Stomach (tissue), 9 donors: Measurements from ENCODE around the gene CD59. TPM values are rescaled to one million over a fixed set of nuclear protein-coding genes. Genes with fewer than 3 reads are reported as not detected.
"Not testable (repeated sequence)": the region's sequence is repeated elsewhere in the genome, so short reads cannot be mapped to it uniquely, and the experiment has no call there.

Source experiments
- DNase-seq, 2 donors: peaks; one replicate each; pipeline versions ENCODE4 v3.0.0 to v3.0.0-alpha.2; 2013 to 2019
- H3K27ac ChIP-seq, 5 donors: fragments of 200-600 bp in 4 of 5; sonication (generic) in 4 of 5; one replicate each; pipeline ENCODE4 v1.5.1; 2013 to 2019; ENCODE audit warnings: mild to moderate bottlenecking in 1 of 5, moderate library complexity in 1 of 5
- H3K27me3 ChIP-seq, 3 donors: fragments of 200-600 bp; sonication (generic); one replicate each; pipeline ENCODE4 v1.5.1; 2017 to 2019; ENCODE audit warnings: mixed run types in 1 of 3
- H3K36me3 ChIP-seq, 4 donors: fragments of 200-600 bp; sonication (generic); 1 replicate in 3 of 4; 2 replicates in 1 of 4; pipeline ENCODE4 v1.5.1; 2016 to 2019
- H3K4me1 ChIP-seq, 4 donors: fragments of 200-600 bp; sonication (generic); one replicate each; pipeline ENCODE4 v1.5.1; 2016 to 2019
- H3K4me3 ChIP-seq, 4 donors: fragments of 200-600 bp; sonication (generic) in 3 of 4; one replicate each; pipeline ENCODE4 v1.5.1; 2016 to 2019; ENCODE audit warnings: mild to moderate bottlenecking in 1 of 4
- H3K9me3 ChIP-seq, 4 donors: fragments of 200-600 bp; sonication (generic); one replicate each; pipeline ENCODE4 v1.5.1; 2016 to 2019
- CTCF ChIP-seq, 7 experiments: fragments of 450-650 bp in 4 of 7; fragments of 200-600 bp in 3 of 7; sonication (generic) in 3 of 7; IDR thresholded peaks; one replicate each; pipeline ENCODE4 v1.5.1; 2016 to 2019; ENCODE audit warnings: antibody characterized with exemption in 7 of 7, control low read depth in 2 of 7, mild to moderate bottlenecking in 1 of 7
- EP300 ChIP-seq: sonication (generic); formaldehyde crosslinking; IDR thresholded peaks from one replicate; pipeline ENCODE4 v1.6.1; 2017; ENCODE audit warnings: antibody characterized with exemption
- POLR2A ChIP-seq, 4 donors: fragments of 450-650 bp; IDR thresholded peaks; one replicate each; pipeline ENCODE4 v1.6.1; 2016; ENCODE audit warnings: antibody characterized with exemption in 4 of 4, control low read depth in 2 of 4, mild to moderate bottlenecking in 1 of 4, moderate library complexity in 1 of 4
- POLR2AphosphoS5 ChIP-seq, 3 donors: sonication (generic); formaldehyde crosslinking; IDR thresholded peaks; one replicate each; pipeline ENCODE4 v1.6.1; 2016; ENCODE audit warnings: antibody characterized with exemption in 3 of 3
- WGBS, 5 donors: extraction: QIAGEN DNeasy Blood & Tissue Kit in 3 of 5; methylation state at CpG; one replicate each; pipeline versions ENCODE4 v1.1.5 to v1.1.7; 2013 to 2018; 5-methylcytosine and 5-hydroxymethylcytosine counted together
- intact Hi-C: fragments of 100-400 bp; cut with DNase I; formaldehyde crosslinking; loops from one replicate; pipeline ENCODE4 v1.15.1; 2023; ENCODE audit warnings: low total_unique reads
- polyA plus RNA-seq, 3 donors: library from polyadenylated mRNA; stranded (reverse); fragments of 200-250 nt; gene quantifications; one replicate each; pipeline ENCODE4 v1.2.3, GENCODE V29; 2013
- total RNA-seq, 5 donors: library from RNA; depleted of rRNA; stranded (reverse); fragments of >200 nt; gene quantifications; one replicate each; pipeline versions ENCODE4 v1.1.0 to v1.2.3, GENCODE V29; 2014 to 2016
- donor health status: healthy with polysubstance abuse.
- donor health status: Bipolar disorder and iron deficiency.
- donor health status: healthy.

The CD59 gene
- total and polyA plus RNA-seq, 8 donors = 6.4 to 225 (median 138) TPM

GRCh38 chr11:33684003-33684706 lies 52.1 kb downstream of the CD59 start:
- Histone ChIP-seq H3K36me3 (no peaks in the 10 kb centered on the region), H3K27ac (no peak overlapping the region), H3K27me3 (peaks cover 0 to 10% (median 0%) of the 10 kb centered on the region in 3 donors), H3K4me3 (no peak overlapping the region), H3K4me1 (peaks cover 0 to 7% (median 0%) of the 10 kb centered on the region in 4 donors), H3K9me3 (peaks cover 0 to 6% (median 4%) of the 10 kb centered on the region in 4 donors)
- TF ChIP-seq POLR2AphosphoS5 (IDR thresholded peaks at IDR 0.05) (no peak), EP300 (no peak), POLR2A (IDR thresholded peaks at IDR 0.05) (no peak), CTCF (IDR thresholded peaks at IDR 0.05) (no peak)
- WGBS, 5 donors = 64 to 69% (median 69%) methylated on average over 5 of the region's 5 CpGs
- intact Hi-C loops = loop anchor here (10.0 kb wide), 2 partner anchors 139 to 319 kb away; no protein-coding TSS in a partner anchor
- DNase-seq = no peak

GRCh38 chr11:33682446-33682845 lies 53.8 kb downstream of the CD59 start:
- H3K9me3 ChIP-seq = peaks cover 0 to 10% (median 5%) of the 10 kb centered on the region in 4 donors
- H3K4me1 ChIP-seq = no peaks in the 10 kb centered on the region
- peak in 1 of 2 donors; percentile 25 for DNase-seq
- 73 to 86% (median 83%) methylated on average over 4 of the region's 4 CpGs for WGBS, 5 donors
- TF ChIP-seq CTCF (IDR thresholded peaks at IDR 0.05) (no peak), POLR2A (IDR thresholded peaks at IDR 0.05) (no peak), EP300 (no peak)
- no peak overlapping the region for H3K27ac ChIP-seq
- H3K27me3 ChIP-seq = peaks cover 0 to 10% (median 0%) of the 10 kb centered on the region in 3 donors
- H3K4me3 ChIP-seq = no peak overlapping the region
- intact Hi-C loops = loop anchor here (10.0 kb wide), 2 partner anchors 138 to 318 kb away; no protein-coding TSS in a partner anchor
- H3K36me3 ChIP-seq = no peaks in the 10 kb centered on the region

GRCh38 chr11:33682019-33682418 lies 54.2 kb downstream of the CD59 start:
- DNase-seq = no peak
- H3K27ac ChIP-seq = no peak overlapping the region
- H3K9me3 ChIP-seq = peaks cover 0 to 7% (median 3%) of the 10 kb centered on the region in 4 donors
- H3K36me3 ChIP-seq = no peaks in the 10 kb centered on the region
- no peaks in the 10 kb centered on the region for H3K4me1 ChIP-seq
- no peak for TF ChIP-seq EP300
- TF ChIP-seq CTCF (IDR thresholded peaks at IDR 0.05) = no peak
- TF ChIP-seq POLR2A (IDR thresholded peaks at IDR 0.05) = no peak
- TF ChIP-seq POLR2AphosphoS5 (IDR thresholded peaks at IDR 0.05) = no peak
- 77 to 91% (median 88%) methylated on average over 3 of the region's 3 CpGs for WGBS, 5 donors
- intact Hi-C loops = loop anchor here (10.0 kb wide), 2 partner anchors 137 to 317 kb away; no protein-coding TSS in a partner anchor
- peaks cover 0 to 10% (median 0%) of the 10 kb centered on the region in 3 donors for H3K27me3 ChIP-seq
- H3K4me3 ChIP-seq = no peak overlapping the region

GRCh38 chr11:33678616-33679015 lies 57.6 kb downstream of the CD59 start:
- DNase-seq, H3K27ac ChIP-seq, H3K27me3 ChIP-seq, H3K9me3 ChIP-seq, H3K4me1 ChIP-seq, intact Hi-C loops, H3K36me3 ChIP-seq, H3K4me3 ChIP-seq: not testable (repeated sequence)
- WGBS, 5 donors = 57 to 83% (median 79%) methylated on average over 1 of the region's 1 CpG
